ENCODE data around the gene INAFM2. TPM values are rescaled to one million over a fixed set of nuclear protein-coding genes. Genes with fewer than 3 reads are reported as not detected.
A peak's percentile ranks its signal among the peaks of the same experiment; 100 is the strongest.

Gene INAFM2
- total and polyA plus RNA-seq, 9 of the 15 experiments (the other 6 are each of a cell fraction or from before 2014, with no cell fraction given): 11.8 to 43.1 (median 27.2) TPM

DNA sequence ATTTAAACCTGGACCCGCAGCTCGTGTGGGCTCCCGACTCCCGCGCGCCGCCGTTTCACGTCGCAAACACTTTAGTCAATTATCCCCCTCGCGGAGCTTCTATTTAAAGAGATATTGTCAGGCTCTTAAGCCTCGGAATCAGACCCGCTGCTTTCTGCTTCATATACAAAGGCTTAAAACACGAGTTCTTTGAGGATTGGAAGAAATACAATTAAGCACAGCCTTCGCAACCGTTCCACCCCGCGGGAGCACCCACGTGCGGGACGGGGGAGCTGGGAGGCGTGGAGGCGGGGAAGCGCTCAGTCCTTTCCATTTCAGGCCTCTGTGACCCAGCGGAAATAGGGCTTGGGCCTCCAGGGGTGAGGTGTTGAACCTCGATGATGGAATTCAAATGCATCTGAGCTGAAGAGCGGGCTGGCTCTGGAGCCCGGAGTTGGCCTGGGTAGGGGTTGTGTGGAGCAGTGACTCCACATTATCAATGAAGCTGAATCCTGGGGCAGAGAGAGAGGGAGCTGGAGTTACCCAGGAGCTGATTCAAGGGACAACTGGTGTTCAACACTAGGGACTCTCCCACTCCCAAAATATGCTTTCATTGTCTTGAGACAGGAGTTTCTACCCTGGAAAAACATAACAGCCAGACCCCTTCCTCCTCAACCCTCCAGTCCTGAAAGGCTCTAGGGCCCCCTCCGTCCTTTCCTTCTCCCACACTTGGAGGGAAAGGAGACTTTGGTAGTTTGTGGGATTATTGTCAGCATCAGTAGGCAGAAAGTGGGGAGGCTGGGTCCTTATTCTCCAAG lies 43.0 kb upstream of the INAFM2 start:
- POLR2A ChIA-PET: interaction anchor here (0.7 to 1.0 kb wide), 3 partner anchors 26 to 69 kb away, joined by 3 to 4 read pairs (median 3); no protein-coding TSS in a partner anchor
- 64% methylated on average over 30 of the region's 30 CpGs for WGBS (ENCODE audit: insufficient coverage, low coverage, missing lambda C conversion rate)
- H4K20me1 ChIP-seq (replicated peaks; ENCODE audit: control insufficient read depth, insufficient read depth, low read length): no peaks in the 10 kb centered on the region
- H3K4me2 ChIP-seq (ENCODE audit: insufficient read depth, low read length): no peak overlapping the region
- FAIRE-seq: no peak
- TF ChIP-seq ZBTB33 (CRISPR knock-in tag; IDR thresholded peaks at IDR 0.05): 0 out of 2 replicates have a peak, but pooled peaks have one; percentile 72
- peak in 1 of 2 experiments; percentile 27 for TF ChIP-seq E2F6 (IDR thresholded peaks at IDR 0.05; ENCODE audit: borderline replicate concordance in 1 of 2, extremely low read depth in 1 of 2, insufficient read depth in 1 of 2, insufficient read length in 1 of 2, low read depth in 1 of 2, low read length in 1 of 2, poor library complexity in 1 of 2, severe bottlenecking in 1 of 2)
- no peak for TF ChIP-seq COPS2 (conservative IDR thresholded peaks at IDR 0.05)
- no peak for ATAC-seq
- H3K27ac ChIP-seq (ENCODE audit: extremely low read depth, low read depth, low read length): no peak overlapping the region
- no peaks in the 10 kb centered on the region for H3K9me3 ChIP-seq (replicated peaks; ENCODE audit: control insufficient read depth, insufficient read depth, low read depth, low read length)
- H3K4me3 ChIP-seq: no peak overlapping the region
- BruUV-seq (replicated peaks): no TSS peak
- intact Hi-C loops (cut with micrococcal nuclease) (loop anchor here (5.0 kb wide), 1 partner anchor 42 kb away; the partner anchor contains the start of gene INAFM2), in situ Hi-C loops (cut with MboI) (no loop called here)
- H3K4me1 ChIP-seq (replicated peaks in 1 of 2; ENCODE audit: control insufficient read depth in 2 of 2, insufficient read depth in 2 of 2, low read length in 2 of 2): peaks cover 13 to 56% of the 10 kb centered on the region in 2 experiments
- no peak overlapping the region; a peak in 1 of 4 replicates for H3K9ac ChIP-seq (ENCODE audit: insufficient read depth in 1 of 2, low read depth in 2 of 2, low read length in 2 of 2)
- no peak overlapping the region for H2AFZ ChIP-seq (ENCODE audit: low read depth, low read length)
- CTCF ChIA-PET (ENCODE audit: low intra/inter-chr PET ratio): interaction anchor here (0.8 to 6.3 kb wide), 5 partner anchors 22 to 141 kb away, joined by 4 to 87 read pairs (median 8); partner anchors contain the start of gene PLCB2
- H3K9me1 ChIP-seq (ENCODE audit: control insufficient read depth, insufficient read depth, low read length): no peaks in the 10 kb centered on the region
- DNase-seq (ENCODE audit: extremely low read depth in 1 of 4, low spot score in 3 of 4): no peak
- no peaks in the 10 kb centered on the region for H3K36me3 ChIP-seq (ENCODE audit: control insufficient read depth, insufficient read depth, low read length)
- H3K79me2 ChIP-seq (ENCODE audit: control insufficient read depth, insufficient read depth, low read length): no peaks in the 10 kb centered on the region
- no peaks in the 10 kb centered on the region; a peak in 1 of 5 replicates for H3K27me3 ChIP-seq (ENCODE audit: control insufficient read depth in 2 of 2, insufficient read depth in 2 of 2, low read length in 2 of 2)

All from K562 (cell line).